ENCODE results near the gene ELK4. TPM values are rescaled to one million over a fixed set of nuclear protein-coding genes. Genes with fewer than 3 reads are reported as not detected.

Gene ELK4
- total RNA-seq, 1 donor from 2014 or later: 36.6 TPM

DNA sequence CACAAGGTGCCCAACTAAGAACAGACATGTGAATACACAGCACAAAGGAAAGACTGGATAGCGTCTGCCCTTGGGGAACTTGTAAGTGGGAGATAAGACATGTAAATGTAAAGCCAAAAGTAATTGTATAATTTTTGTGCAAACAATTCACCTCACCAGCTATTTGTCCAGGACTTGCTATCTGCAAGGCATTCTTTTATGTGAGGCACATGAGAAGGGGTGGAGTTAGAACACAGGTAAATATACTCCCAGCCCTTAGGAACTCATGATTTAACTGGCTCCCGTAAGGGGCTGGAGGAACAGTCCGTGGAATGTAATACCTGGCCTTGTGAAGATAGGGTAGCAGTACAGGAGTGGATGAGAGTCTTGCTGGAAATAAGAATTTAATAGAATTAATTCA is 66.0 kb downstream of the ELK4 start:
- H3K4me1 Mint-ChIP-seq: peaks cover 9% of the 10 kb centered on the region
- no peak overlapping the region for H3K27ac Mint-ChIP-seq
- H3K4me3 Mint-ChIP-seq: no peak overlapping the region

DNA sequence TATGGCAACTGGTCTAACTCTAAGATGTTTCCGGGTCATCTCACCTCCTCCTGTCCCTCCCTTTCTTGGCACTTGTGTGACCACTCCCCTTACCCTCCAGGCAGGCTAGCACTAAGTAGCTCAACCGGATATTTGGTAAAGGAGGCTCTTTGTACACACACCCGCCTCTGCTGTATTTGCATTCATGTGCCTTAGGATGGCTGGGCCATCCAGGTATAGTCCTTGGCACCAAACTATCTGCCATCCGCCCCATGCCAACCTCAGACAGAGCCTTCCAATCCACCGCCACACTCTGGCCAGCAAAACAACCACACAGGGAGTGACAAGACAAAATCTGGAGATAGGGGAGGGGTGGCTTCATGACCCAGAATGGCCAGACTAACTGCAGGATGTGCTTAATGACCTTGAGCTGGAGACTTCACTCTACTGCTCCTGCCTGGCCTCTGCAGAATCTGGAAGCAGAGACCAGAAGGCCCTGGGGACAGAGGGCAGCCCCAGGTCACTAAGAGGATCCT is 67.8 kb downstream of the ELK4 start:
- Histone ChIP-seq H3K36me3 (no peaks in the 10 kb centered on the region), H3F3A (ENCODE audit: low read depth) (peaks cover 14% of the 10 kb centered on the region), H3K79me2 (ENCODE audit: low read depth) (no peaks in the 10 kb centered on the region), H3K27ac (no peak overlapping the region), H3K4me1 (no peaks in the 10 kb centered on the region), H2AFZ (replicated peaks) (no peak overlapping the region), H3K4me3 (no peak overlapping the region), H3K27me3 (peaks cover 41% of the 10 kb centered on the region), H4K20me1 (ENCODE audit: low read depth) (no peaks in the 10 kb centered on the region), H3K9ac (no peak overlapping the region), H3K9me3 (ENCODE audit: low read depth) (peaks cover 5% of the 10 kb centered on the region), H3K4me2 (no peak overlapping the region)
- peaks cover 37% of the 10 kb centered on the region for H3K27me3 Mint-ChIP-seq (ENCODE audit: insufficient read depth, low read depth)
- no peak for TF ChIP-seq EZH2phosphoT487 (IDR thresholded peaks at IDR 0.05)
- TF ChIP-seq, protein P1, sequence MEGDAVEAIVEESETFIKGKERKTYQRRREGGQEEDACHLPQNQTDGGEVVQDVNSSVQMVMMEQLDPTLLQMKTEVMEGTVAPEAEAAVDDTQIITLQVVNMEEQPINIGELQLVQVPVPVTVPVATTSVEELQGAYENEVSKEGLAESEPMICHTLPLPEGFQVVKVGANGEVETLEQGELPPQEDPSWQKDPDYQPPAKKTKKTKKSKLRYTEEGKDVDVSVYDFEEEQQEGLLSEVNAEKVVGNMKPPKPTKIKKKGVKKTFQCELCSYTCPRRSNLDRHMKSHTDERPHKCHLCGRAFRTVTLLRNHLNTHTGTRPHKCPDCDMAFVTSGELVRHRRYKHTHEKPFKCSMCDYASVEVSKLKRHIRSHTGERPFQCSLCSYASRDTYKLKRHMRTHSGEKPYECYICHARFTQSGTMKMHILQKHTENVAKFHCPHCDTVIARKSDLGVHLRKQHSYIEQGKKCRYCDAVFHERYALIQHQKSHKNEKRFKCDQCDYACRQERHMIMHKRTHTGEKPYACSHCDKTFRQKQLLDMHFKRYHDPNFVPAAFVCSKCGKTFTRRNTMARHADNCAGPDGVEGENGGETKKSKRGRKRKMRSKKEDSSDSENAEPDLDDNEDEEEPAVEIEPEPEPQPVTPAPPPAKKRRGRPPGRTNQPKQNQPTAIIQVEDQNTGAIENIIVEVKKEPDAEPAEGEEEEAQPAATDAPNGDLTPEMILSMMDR (IDR thresholded peaks at IDR 0.05): no peak
- TF ChIP-seq EZH2 (IDR thresholded peaks at IDR 0.05): no peak
- peaks cover 28% of the 10 kb centered on the region for H3K9me3 Mint-ChIP-seq
- no peak for DNase-seq (ENCODE audit: low spot score)
- H3K36me3 Mint-ChIP-seq: no peaks in the 10 kb centered on the region
- H3K4me3 Mint-ChIP-seq: no peak overlapping the region
- H3K4me1 Mint-ChIP-seq: peaks cover 7% of the 10 kb centered on the region
- H3K27ac Mint-ChIP-seq: no peak overlapping the region

More for the DNA sequence above, 66.0 kb downstream of the ELK4 start:
- Histone ChIP-seq H3K4me3 (no peak overlapping the region), H3K79me2 (ENCODE audit: low read depth) (no peaks in the 10 kb centered on the region), H3K4me2 (no peak overlapping the region), H2AFZ (replicated peaks) (no peak overlapping the region), H3K36me3 (no peaks in the 10 kb centered on the region), H3K27me3 (peaks cover 59% of the 10 kb centered on the region), H3K9ac (no peak overlapping the region), H3K4me1 (peaks cover 5% of the 10 kb centered on the region), H3K9me3 (ENCODE audit: low read depth) (peaks cover 5% of the 10 kb centered on the region), H4K20me1 (ENCODE audit: low read depth) (peaks cover 5% of the 10 kb centered on the region), H3F3A (ENCODE audit: low read depth) (peaks cover 20% of the 10 kb centered on the region), H3K27ac (no peak overlapping the region)
- Mint-ChIP-seq H3K27me3 (ENCODE audit: insufficient read depth, low read depth) (peaks cover 50% of the 10 kb centered on the region), H3K9me3 (peaks cover 15% of the 10 kb centered on the region), H3K36me3 (no peaks in the 10 kb centered on the region)
- no peak for TF ChIP-seq EZH2 (IDR thresholded peaks at IDR 0.05)
- TF ChIP-seq EZH2phosphoT487 (IDR thresholded peaks at IDR 0.05): no peak
- TF ChIP-seq, protein P1 (IDR thresholded peaks at IDR 0.05): no peak
- DNase-seq (ENCODE audit: low spot score): no peak

DNA sequence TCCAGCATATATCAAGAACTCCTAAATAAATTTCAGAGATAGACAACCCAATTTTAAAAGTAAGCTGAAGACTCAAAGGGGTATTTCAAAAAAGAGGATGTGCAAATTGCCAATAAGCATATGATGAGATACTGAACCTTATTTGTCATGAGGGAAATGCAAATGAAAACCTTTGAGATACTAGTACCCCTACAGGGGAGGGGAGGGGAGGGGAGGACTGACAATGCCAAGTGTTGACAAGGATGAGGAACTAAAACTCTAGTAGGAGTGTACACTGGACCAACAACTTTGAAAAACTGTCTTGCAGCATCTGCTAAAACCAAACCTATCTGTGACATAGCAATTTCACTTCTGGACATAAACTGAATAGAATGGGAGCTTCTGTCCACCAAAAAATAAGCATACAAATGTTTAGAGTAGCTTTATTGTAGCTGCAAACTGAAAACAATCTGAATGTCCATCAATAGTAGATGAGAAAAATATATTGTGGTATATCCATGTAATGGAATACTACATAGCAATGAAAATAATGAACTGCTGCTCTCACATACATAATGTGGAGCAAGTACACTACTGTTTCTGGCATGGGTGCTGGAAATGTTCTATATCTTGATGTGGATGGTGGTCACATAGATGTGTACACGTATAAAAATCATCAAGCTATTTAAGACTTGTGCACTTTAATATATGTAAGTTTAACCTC is 70.2 kb downstream of the ELK4 start:
- H3K27ac ChIP-seq: no peak overlapping the region
- H3K9me3 ChIP-seq (ENCODE audit: low read depth): peaks cover 5% of the 10 kb centered on the region
- no peaks in the 10 kb centered on the region for H3K4me1 ChIP-seq
- peaks cover 7% of the 10 kb centered on the region for H3F3A ChIP-seq (ENCODE audit: low read depth)
- H3K27me3 ChIP-seq: peaks cover 25% of the 10 kb centered on the region
- TF ChIP-seq EZH2 (IDR thresholded peaks at IDR 0.05): no peak
- no peak for TF ChIP-seq EZH2phosphoT487 (IDR thresholded peaks at IDR 0.05)
- TF ChIP-seq, protein P1 (IDR thresholded peaks at IDR 0.05): no peak
- H3K36me3 ChIP-seq: no peaks in the 10 kb centered on the region
- H3K4me2 ChIP-seq: no peak overlapping the region
- Mint-ChIP-seq H3K9me3 (peaks cover 28% of the 10 kb centered on the region), H3K4me1 (peaks cover 4% of the 10 kb centered on the region), H3K36me3 (no peaks in the 10 kb centered on the region), H3K4me3 (no peak overlapping the region), H3K27ac (no peak overlapping the region), H3K27me3 (ENCODE audit: insufficient read depth, low read depth) (peaks cover 21% of the 10 kb centered on the region)
- H3K4me3 ChIP-seq: no peak overlapping the region
- H3K79me2 ChIP-seq (ENCODE audit: low read depth): no peaks in the 10 kb centered on the region
- DNase-seq (ENCODE audit: low spot score): no peak
- no peak overlapping the region for H3K9ac ChIP-seq
- H4K20me1 ChIP-seq (ENCODE audit: low read depth): no peaks in the 10 kb centered on the region
- no peak overlapping the region for H2AFZ ChIP-seq (replicated peaks)

Small RNA genes within 50 kb of the gene (small RNA-seq; reads per million reads assigned to genes)
- gene RNU2-19P (not detected), gene RNU6-418P (not detected)

Other genes with a start within 250 kb of the ELK4 start
- 15.0 and 79.0 TPM in 2 replicates for gene LEMD1, start 210.0 kb downstream of the ELK4 start, total RNA-seq (ENCODE audit: low replicate concordance)
- 13.9 and 25.7 TPM in 2 replicates for gene BLACAT1, start 176.0 kb downstream of the ELK4 start, total RNA-seq (ENCODE audit: low replicate concordance)
- 14.1 and 25.5 TPM in 2 replicates for gene CDK18, start 127.3 kb downstream of the ELK4 start, total RNA-seq (ENCODE audit: low replicate concordance)
- gene SLC45A3, start 48.5 kb upstream of the ELK4 start, total RNA-seq (ENCODE audit: low replicate concordance): 5.1 and 8.9 TPM in 2 replicates
- gene NUCKS1, start 118.2 kb upstream of the ELK4 start, total RNA-seq (ENCODE audit: low replicate concordance): 449 and 700 TPM in 2 replicates
- gene RAB29, start 143.5 kb upstream of the ELK4 start, total RNA-seq (ENCODE audit: low replicate concordance): 3.8 and 6.0 TPM in 2 replicates
- 10.4 and 15.8 TPM in 2 replicates for gene SLC41A1, start 181.2 kb upstream of the ELK4 start, total RNA-seq (ENCODE audit: low replicate concordance)
- gene PM20D1, start 218.1 kb upstream of the ELK4 start, total RNA-seq (ENCODE audit: low replicate concordance): not detected in 2 replicates